NCI-H2081 treated with DMSO at 0.1 percent for 48 hours (cell line): ENCODE results near the gene ANKRD36C.
"Not testable (repeated sequence)": the region's sequence is repeated elsewhere in the genome, so short reads cannot be mapped to it uniquely, and the experiment has no call there.

Experiments used
- DNase-seq: peaks from one replicate; lab custom pipeline; 2025; lab: John Stamatoyannopoulos, UW

The ANKRD36C gene

DNA sequence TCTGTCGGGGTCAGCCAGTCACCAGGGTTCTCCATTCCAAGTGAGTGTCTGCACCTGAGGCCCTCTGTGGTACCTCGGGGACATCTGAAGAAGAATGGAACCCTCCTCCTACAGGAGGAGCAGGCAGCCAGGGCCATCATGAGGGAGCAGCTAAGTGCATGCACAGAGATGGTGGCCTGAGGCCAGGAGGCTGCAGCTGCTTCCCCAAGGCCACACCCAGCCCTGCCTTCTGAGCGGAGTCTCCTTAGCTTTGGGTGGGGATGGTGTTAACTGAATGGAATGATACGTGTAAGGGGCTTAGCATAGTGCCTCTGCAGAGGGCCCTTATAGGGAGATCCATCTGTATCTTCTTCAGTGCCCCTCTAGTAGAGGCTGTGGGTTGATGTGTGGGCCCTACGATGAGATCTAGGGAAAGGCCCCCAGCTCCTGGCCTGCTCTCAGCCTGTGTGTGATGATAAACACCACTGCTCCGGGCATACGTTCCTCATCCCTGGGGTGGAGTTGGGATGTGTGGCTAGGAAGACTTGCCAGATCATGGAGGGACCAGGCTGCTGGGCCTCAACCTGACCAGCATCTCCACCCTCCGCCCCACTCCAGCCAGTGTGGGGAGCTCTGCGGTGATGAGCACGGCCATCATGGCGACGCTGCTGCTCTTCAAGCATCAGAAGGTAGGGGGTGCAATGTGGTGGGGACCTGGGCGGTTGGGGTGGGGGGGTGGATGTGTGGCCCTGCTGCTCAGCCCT lies 192.3 kb downstream of the ANKRD36C start:
- DNase-seq: not testable (repeated sequence)

DNA sequence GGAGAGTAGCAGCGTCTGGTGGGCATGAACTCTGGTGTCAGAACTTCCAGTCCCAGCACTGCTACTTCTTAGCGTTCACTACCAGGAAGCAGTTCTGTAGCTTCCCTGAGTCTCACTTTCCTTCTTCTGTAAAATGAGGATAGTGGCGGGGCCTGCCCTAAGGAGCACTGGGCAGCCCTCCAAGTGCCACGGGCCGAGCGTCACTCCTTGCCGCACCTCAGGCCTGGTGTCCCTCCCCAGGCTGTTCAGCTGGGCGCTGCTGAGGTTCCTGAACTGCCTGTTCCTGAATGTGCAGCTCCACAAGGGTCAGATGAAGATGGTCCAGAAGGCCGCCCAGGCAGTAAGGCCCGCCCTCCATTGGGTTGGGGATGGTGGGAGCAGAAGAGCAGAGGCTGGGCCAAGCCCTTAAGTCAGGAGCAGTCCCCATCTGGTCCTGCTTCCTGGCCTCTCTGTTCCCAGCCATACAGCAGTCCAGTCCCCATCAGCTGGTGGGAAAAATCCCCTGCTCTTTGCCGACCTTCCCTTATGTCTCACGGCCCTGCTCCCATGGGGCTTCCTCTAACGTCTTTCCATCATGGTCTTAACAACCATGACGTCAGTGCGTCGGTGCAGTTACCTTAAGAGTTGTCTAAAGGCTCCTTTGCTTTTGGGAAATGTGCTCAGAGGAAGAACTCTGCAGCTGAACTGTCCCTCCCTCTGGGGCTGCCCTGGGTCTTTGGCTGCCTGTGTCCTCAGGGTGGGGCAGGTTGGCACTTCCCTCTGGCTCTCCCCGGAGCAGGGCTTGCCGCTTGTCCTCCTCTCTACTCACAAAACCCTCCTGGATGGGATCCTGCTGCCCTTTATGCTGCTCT lies 195.2 kb downstream of the ANKRD36C start:
- not testable (repeated sequence) for DNase-seq

DNA sequence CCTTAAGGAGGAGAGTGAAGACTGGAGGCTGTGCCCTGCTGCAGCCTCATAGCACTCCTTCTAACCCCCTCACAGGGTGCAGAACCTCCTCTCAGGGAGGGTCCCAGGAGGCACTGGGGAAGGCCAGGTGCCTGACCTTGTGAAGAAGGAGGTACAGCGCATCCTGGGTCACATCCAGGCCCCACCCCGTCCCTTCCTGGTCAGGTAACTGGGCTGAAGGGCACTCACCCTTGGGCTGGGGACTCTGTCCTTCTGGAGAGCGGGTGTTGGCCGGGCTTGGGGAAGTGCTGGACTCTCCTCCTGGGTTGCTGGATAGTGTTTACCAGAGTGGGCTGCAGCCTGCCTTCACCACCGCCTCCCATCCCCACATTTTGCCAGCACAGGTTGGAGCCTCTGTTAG lies 197.7 kb downstream of the ANKRD36C start:
- DNase-seq: not testable (repeated sequence)

DNA sequence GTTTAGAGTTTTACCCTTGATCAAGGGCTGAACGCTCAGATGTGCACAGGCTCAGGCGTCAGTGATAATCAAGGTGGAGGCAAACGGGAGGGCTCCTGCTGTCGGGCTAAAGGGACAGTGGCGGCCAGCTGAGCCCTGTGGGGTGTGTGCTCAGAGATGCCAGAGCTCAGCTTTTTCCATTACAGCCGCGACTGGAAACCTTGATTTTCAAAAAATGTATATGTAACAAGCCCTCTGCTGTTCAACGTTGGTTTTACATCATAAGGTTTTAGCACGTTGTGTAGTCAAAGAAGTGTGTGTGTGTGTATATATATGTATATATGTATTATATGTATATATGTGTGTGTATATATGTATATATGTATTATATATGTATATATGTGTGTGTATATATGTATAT lies 201.4 kb downstream of the ANKRD36C start:
- DNase-seq: not testable (repeated sequence)

DNA sequence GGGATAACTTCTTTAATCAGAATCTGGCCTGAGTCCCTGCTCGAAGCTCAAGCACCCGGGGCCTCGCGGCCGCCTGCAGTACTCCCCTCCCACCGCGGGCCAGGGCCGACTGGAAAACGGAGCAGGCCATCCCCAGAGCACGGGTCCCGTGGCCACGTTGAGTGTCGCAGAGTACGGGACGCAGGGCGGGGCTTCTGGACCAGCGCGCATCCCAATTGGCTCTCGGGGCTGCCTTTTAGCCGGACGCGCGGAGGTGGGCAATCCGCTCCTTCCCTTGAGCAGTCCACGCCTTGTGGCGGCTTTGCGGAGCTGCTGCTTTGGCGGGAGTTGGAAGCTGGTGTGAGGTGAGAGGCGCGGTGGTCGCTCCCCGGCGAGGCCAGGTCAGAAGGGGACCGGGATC lies 202.2 kb downstream of the ANKRD36C start:
- DNase-seq: not testable (repeated sequence)

DNA sequence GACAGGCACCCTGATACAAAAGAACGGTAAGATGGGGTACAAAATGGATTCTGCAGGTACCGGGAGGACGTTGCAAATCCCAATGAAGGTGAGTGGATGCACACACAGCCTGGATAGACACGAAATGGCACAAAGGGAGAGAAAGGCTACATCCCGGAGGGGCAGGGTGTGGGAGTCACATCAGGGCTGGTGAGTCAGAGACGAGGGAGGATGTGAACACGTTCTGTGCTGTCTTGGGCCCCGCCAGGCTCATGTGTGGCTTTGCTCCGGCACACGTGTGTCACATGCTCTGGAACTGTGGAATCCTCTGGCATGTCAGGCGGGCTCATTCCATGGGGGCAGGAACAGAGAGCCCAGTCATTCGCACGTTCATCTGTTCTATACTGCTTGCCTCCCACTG lies 203.0 kb downstream of the ANKRD36C start:
- not testable (repeated sequence) for DNase-seq
